ENCODE data around the gene BCL10.
"Not testable (repeated sequence)": the region's sequence is repeated elsewhere in the genome, so short reads cannot be mapped to it uniquely, and the experiment has no call there.

The BCL10 gene

DNA sequence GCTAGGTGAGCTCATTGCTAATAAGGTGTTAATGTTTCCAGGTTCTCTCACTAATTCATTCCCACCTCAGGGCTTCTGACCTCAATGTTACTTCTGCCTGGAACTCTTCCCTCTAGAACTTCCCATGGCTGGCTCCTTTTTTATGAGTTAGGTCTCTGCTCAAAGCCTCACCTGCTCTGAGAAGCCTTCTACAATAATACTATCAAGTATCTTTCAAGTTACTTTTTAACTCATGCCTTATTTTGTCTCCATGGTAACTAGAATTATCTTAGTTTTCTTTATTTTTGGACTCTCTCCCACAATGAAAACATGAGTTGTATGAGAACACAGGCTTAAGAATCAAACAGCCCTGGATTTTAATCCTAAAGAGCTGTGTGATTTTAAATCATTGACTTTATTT lies 13.4 kb downstream of the BCL10 start:
- DNase-seq, result no peak

DNA sequence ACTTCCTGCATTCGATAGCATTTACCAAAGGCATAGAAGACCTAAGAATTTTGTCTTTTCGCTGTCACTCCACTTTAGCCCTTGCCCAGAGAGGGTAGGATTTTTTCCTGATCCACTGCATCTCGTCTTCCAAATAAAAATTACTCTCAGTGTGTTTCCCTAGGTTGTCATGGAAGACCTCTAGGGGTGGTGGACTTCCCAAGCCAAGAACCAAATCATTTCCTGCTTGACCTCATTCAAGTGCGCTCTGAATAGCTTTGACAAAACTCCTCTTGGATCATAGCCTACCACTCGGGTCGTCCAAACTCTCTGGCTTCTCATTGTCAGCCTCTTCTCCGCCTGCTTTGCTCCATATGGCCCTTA lies 16.5 kb downstream of the BCL10 start:
- no peak for DNase-seq

DNA sequence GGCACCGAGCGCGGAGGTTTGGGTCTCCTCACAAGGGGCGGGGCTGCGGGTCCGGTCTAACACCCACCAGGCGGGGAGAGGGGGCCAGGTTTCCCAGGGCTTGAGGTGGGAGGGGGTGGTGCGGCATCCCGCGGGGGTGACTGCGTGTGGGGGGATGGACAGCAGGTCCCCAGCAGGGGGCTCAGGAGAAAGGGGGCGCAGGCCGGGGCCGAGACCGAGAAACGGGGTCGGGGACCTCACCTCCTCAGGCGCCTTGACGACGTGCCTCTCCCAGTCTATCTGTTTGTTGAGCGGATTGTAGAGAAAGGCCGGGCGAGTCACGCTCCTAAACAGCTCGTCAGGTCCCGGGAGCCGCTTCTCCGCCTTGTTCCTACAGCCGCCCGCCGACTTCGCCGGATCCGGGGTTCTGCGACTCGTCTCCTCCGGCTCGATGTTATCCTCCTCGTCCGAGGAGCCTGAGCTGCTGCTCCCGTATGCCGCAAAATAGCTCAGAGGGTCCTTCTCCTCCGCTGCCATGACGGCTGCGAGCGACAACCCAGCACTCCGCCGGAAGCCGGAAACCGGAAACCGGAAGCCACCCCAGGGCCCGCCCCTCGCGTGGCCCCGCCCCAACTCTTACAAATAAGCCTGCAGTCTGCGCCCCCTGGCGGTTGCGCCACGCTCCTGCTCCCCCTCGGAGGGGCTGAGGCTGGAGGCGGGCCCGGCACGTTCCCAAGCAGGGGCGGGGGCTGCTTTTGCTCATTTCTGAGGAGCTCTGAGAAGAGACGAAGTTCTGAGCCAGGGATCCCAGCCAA lies 17.1 kb downstream of the BCL10 start, which contains the start of gene C1orf52:
TSS of gene C1orf52 (minus strand) at position 545 of the 794 bp plus-strand sequence. CDS start at position 516, 29 bp downstream.
- peak; percentile 37 for DNase-seq

DNA sequence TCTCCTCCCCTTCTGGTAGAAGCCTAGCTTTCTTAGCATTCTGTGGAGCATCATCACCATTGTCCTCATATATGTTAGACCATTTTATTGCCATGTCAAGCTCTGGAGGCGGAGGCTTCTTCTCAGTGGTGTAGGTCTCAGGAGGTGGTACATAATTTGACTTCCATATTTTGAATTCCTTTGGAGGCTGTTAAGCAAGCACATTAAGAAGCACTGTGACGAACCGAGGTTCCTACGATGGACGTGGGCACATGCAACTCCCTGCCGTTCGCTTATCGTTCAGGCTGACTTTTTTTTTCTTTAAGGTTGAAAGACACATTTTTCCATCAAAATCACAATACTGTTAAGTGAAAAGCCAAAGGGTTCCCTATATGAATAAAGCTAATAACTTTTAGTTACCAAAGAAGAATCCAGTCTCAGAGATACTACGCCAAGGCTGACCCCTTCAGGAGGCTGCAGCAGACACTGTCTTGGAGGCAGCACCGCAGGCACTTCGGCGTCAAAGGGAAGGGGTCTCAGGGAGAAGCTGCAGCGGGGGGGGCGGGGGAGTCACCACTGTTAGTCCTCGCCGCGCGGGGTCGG lies 17.8 kb downstream of the BCL10 start:
- no peak for DNase-seq

DNA sequence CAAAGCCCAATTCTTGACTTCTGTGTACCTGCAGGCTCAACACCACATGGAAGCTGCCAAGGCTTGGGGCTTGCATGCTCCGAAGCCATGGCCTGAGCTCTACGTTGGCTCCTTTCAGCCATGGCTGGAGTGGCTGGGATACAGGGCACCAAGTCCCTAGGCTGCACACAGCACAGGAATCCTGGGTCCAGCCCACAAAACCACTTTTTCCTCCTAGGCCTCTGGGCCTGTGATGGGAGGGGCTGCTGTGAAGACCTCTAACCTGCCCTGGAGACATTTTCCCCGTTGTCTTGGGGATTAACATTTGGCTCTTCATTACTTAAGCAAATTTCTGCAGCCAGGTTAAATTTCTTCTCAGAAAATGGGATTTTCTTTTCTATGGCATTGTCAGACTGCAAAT lies 27.4 kb downstream of the BCL10 start:
- not testable (repeated sequence) for DNase-seq

DNA sequence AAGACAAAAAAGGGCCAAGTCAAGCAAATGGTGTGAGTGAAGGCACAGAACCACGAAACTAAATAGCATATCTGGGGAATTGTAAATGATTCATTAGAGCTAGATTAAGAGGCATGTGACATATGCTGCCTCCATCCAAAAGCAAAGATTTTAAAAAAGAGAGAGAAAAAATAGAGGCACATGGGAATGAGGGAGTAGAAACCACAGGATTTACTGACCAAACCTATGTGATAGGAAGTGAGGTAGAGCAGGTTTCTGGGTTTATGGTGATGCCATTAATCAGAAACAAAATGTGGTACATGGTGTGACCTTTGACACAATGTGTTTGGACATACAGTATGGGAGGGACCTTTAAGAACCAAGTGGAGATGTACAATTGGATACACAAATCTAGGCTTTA lies 30.5 kb downstream of the BCL10 start:
- DNase-seq, result no peak

DNA sequence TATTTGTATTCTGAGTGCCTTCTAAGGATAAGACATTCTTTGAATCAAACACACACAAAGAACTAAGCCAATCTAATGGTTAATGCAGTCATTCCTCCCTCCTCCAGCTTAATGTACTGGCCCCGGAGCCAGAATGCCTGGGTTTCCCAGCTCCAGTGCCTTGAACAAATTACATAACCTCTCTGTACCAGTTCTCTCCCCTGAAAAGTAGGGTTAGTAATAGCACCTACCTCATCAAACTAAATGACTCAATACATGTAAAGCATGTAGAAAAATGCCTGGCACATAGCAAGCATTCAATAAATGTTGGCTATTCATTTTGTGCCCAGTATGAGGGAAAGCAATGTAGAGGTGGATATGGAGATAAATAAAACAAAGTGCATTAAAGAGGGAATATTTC lies 31.0 kb downstream of the BCL10 start:
- no peak for DNase-seq

DNA sequence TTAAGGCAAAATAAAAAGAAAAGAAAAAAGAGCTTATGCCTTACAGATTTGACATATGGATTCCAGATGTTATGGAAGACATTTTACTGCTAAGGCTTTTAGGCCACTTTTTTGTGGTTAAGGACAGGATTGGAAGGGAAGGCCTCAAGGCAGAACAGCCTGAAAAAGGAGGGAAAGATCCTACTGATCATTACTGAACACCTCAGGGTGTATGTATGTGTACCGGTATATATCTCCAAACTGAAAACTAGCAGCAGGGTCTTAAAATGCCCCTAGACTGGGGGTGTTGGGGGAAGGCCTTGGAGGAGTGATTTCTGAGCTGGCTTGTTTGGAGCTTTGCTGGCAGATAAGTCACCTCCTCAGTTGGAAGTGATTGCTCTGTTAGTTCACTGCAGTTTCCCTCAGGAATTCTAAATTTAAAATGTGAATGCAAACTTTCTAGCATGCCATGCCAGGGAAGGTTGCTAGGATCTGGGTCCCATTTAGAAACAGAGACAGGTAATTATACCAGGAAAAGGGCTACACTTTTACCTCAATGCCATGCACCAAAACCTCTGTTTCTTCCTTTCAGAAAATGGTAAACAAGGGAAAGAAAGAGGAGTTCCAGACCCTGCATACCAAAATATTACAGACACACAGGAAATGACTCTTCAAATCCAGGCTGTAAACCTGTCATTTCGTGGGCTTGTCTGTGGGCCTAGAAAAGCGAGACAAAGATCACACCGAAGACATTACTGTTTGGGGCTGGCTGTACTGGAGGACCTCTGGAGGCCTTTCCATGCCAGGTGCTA lies 32.0 kb downstream of the BCL10 start:
- DNase-seq, result no peak

DNA sequence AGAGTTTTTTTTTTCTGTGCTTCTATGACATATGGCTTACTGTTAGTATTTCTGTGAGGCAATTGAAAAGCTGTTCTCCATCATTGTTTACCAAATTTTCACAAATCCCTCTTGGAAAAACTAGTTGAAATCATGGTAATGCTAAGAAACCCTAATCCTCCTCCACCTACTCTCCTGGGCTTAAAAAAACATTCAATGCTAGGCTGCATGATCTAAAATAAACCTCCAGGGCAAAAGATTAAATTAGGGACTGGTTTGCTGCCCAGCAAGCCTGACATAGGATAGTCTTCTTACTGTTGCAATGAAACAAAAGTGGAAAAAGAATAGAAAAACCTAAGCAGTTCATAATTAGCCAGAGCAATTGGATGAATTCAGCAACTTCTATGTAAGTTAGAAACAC lies 33.1 kb downstream of the BCL10 start:
- no peak for DNase-seq

DNA sequence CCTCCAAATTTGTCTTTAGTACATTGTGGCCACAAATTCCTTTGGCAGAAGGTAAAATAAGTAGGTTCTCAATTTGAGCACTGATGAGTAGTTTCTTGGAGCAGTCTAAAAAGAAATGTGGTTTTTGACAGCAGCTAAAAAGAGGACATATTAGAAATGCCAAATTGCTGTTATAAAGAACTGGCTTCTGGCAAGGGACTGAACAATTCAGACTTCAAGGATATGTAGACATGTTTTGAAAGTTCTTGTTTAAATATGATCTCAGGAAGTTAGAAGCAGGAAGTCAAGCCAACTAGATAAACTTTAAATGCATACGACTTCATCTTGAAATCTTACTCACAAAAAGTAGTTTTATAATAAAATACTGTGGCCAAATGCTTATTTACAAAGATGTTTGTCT lies 35.8 kb downstream of the BCL10 start:
- DNase-seq, result no peak

DNA sequence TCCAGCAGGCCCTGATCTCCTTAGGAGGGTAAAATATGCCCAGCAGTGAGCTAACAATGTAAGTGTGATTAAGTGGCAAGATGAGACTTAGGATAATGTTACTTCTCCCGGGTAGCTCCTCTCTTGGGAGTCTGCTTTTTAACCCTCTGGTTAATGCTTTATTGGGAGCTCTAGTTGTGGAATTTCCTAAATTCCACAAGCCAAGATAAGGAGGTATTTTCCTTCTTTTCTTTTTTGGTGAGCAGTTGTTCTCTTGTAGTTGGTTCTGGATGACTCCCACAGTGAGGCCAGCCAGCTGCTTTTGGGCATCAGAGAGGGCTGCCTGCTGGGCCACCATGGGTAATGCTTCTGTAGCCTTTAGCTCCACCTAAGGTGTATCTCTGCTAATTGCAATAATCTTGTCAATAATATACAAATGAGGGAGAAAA lies 36.2 kb downstream of the BCL10 start:
- no peak for DNase-seq

DNA sequence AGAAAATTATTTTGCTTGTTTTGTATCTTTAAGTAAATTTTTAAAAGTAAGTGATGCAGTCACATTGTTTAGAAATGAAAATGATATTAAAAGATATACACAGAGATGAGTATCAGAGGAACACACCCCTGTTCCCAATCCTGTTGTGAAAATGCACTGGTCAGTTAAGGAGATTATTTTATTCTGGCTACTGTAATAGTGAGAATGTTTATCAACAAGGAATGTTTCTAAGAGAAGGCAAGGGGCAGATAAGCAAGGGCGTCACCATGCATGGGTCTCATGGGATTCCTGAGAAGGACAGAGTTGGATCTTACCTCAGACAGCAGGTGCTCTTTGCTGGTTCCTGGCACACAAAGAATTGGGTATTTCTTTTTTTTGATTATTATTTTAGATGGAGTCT lies 38.8 kb downstream of the BCL10 start:
- DNase-seq, result no peak

DNA sequence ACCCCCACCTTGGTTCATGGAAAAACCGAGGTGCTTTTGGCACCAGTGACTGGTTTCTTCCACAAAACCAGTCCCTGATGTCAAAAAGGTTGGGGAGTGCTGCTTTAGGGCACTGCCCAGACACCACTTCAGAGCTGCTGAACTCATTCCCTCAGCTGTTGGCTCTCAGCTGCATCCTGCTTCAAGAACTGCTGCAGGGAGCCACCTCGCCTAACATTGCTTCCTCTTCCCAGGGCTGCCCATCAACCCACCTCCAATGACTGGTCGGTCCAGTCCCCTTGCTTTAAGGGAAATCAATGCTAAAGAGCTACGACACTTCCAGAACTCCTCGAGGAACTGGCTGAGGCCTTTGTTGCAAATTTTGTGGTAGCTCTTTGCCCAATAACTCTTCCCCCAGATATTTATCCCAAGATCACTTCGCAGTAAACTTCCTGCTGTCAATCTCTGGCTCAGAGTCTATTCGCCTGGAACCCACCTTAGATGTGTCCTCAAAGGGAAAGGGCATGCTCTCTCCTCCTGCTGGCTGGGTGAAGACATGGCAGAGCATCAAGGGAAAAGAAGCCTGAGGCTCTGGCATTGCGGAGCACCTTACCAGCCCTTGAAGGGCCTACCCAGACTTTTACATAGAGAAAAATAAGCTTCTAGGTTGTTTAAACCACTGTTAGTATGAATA lies 46.0 kb downstream of the BCL10 start:
- DNase-seq, result no peak

DNA sequence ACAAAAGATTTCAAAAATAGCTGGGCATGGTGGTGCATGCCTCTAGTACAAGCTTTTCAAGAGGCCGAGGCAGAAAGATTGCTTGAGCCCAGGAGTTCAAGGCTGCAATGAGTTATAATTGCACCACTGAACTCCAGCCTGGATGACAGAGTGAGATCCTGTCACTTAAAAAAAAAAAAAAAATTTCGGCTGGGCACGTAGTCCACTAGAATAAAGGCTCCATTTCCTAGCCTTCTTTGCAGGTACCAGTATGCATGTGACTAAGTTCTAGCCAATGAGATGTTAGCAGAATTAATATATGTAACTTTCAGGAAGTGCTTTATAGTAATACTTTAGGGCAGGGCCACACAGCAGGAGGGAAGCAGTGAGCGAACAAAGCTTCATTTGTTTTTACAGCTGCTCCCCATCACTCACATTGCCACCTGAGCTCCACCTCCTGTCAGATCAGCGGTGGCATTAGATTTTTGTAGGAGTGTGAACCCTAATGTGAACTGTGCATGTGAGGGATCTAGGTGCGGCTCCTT lies 46.8 kb downstream of the BCL10 start:
- DNase-seq, result no peak

DNA sequence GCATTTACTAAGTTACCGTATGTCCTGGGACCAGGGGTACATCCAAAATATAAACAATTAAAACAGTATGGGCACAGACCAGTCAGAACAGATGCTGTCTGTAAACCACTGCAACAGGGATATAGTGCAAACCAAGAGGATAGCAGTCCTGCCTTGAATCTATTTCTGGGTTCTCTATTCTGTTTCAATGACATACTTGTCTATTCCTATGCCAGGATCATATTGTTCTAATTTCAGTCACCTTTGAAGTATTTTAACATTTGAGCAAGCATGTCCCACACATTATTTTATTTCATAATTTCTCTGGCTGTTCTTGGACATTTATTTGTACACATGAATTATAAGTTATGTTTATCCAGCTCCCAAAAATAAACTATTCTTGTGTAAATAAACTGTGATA lies 47.5 kb downstream of the BCL10 start:
- no peak for DNase-seq

DNA sequence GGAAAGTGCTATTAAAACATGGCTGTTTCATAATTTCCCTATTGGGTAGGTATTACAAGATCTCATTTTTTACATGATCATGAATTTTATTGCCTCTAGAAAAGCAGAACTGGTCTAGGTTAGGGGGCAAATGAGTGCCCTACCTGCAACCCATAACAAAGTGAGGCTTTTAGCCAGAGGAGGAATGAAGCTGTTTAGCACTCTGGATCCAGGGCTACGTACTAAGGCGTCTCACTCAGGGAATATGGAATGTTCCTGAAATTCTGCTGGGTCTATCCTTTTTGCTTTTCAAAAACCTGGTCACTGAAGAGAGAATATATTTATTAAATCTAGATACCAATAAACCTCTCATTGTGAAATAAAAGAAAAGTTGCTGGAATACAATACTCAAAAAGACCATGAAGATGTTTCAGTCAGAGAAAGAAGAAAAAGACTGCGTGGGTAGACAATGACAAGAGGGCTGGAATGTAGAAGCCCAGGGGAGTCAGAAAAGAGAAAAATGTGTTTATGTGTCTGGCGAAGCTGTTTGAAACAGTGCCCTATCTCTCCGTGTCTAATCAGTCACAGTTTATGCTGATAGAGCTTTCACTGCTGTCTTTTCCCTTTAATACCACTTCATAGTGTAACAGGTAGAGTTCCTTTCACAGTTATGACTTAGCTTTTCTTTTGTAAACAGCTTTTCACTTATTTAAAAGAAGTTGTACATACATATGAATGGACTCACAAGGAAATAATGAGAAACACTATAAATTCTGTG lies 50.6 kb downstream of the BCL10 start:
- no peak for DNase-seq

DNA sequence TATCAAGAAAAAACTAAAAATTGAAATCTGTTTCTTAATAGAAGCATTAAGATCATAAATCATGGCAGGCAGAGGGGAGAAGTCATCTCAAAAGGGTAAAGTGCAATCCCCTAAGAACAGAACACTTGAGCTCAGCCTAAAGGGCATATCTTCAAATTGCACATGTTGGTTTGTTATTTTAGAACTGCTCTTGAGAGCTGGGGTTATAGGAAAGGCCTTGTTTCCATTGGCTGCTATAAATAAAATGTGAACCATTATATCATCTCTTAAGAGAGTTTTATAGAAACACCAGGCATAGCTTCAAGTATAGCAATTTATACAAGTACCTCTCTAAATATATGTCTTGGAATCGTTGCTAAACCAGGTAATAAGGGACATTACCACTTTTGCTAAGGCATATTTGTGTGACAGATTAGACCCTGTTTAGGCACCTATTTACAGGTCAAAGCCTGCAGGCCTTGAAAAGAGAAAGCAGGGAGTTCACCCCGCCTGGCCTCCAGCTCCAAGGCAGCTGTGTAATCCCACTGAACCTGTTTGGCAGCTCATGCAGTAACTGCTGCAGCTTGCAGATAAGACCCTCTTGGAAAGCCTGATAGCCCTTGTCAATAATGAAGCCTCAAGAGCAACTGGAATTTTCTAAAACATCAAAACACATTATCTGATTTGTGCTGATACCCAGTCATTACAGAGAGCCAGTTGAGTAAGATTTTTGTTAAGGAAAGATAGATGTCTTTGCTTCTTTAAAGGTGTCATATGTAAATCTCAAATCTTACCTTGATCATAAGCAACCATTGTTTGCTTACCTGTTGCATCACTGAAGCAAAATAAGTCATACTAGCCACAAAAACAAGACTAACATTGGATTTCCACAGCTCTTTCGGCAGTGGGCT lies 51.5 kb downstream of the BCL10 start:
- DNase-seq, result no peak

DNA sequence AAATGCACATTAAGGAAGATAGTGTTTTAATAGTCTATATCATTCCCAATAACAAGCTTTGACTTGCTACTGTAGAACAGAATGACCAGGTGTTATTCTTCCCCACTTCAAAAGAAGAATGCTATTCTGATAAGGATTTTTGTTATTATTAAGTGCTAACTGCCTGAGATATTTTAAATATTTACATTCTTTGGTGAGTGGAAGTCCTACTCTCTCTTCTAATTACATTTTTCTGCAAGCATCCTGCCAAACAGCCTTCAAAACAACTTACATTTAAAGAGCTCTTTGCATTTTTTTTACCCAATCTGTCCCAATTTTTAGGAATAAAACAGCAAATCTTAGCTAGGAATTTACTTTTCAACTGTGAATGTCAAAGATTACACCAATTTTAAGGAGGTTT lies 52.1 kb downstream of the BCL10 start:
- no peak for DNase-seq

DNA sequence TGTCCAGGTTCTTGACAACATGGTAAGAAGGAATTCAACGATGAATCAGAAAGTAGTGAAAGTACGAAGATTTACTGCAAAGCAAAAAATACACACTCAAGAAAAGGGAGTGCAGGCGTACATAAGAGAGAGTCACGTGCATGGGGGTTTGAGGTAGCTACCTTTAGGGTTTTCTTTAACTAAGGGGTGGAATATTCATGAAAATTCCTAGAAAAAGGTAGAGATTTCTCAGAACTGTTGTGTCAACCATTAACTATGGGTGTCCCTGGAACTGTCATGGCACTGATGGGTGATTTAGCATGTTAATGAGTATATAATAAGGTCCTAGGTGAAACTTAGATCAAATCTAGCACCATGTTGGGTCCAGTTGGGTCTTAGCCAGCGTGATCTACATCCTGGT lies 53.1 kb downstream of the BCL10 start:
- no peak for DNase-seq

DNA sequence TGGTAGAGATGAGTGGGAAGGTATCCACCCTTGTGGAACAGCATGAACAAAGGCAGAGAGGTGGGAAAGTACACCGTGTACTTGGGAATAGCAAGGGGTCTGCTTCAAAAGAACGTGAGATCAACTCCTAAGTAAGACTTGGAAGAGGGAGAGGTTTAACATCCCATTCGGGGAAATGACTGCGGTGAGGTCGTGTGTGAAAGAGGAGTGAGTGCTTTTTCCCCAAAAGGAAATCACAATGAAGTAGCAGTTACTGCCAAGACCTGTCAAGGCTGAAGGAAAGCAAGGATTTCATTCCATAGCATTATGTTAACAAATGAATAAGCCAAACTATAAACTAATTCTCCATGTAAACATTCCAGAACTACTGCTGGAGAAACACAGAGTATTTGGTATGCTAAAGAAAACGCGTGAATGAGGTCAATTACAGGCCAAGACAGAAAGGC lies 55.7 kb downstream of the BCL10 start:
- no peak for DNase-seq
